ENCODE measurements around the gene KANSL1. TPM values are rescaled to one million over a fixed set of nuclear protein-coding genes. Genes with fewer than 3 reads are reported as not detected.
"Not testable (repeated sequence)": the region's sequence is repeated elsewhere in the genome, so short reads cannot be mapped to it uniquely, and the experiment has no call there.

Gene KANSL1
- total RNA-seq, 1 donor from 2014 or later, result 100 TPM

GRCh38 chr17:46191322-46192188 is 1.7 kb downstream of the KANSL1 start:
- DNase-seq, result peak; percentile 75

GRCh38 chr17:46190763-46191162 is 2.5 kb downstream of the KANSL1 start:
- no peak for DNase-seq

- DNase-seq, result peak; percentile 25
Measured at GRCh38 chr17:46186827-46187235, 6.4 kb downstream of the KANSL1 start.

GRCh38 chr17:46184696-46185095 is 8.5 kb downstream of the KANSL1 start:
- DNase-seq, result no peak

- DNase-seq, result not testable (repeated sequence)
Measured at GRCh38 chr17:46183383-46183782, 9.8 kb downstream of the KANSL1 start.

- no peak for DNase-seq
Measured at GRCh38 chr17:46182961-46183360, 10.3 kb downstream of the KANSL1 start.

GRCh38 chr17:46181940-46182339 is 11.3 kb downstream of the KANSL1 start:
- DNase-seq, result no peak

- DNase-seq, result not testable (repeated sequence)
Measured at GRCh38 chr17:46181316-46181715, 11.9 kb downstream of the KANSL1 start.

GRCh38 chr17:46180892-46181274 is 12.3 kb downstream of the KANSL1 start:
- DNase-seq, result no peak

- DNase-seq, result not testable (repeated sequence)
Measured at GRCh38 chr17:46180185-46180891, 12.9 kb downstream of the KANSL1 start.

GRCh38 chr17:46179375-46179999 is 13.7 kb downstream of the KANSL1 start:
- no peak for DNase-seq

GRCh38 chr17:46178550-46179214 is 14.5 kb downstream of the KANSL1 start:
- no peak for DNase-seq

- DNase-seq, result no peak
Measured at GRCh38 chr17:46176975-46177374, 16.3 kb downstream of the KANSL1 start.

GRCh38 chr17:46175891-46176290 is 17.3 kb downstream of the KANSL1 start:
- DNase-seq, result no peak

- DNase-seq, result no peak
Measured at GRCh38 chr17:46173153-46173552, 20.1 kb downstream of the KANSL1 start.

- DNase-seq, result no peak
Measured at GRCh38 chr17:46171939-46172338, 21.3 kb downstream of the KANSL1 start.

- no peak for DNase-seq
Measured at GRCh38 chr17:46170639-46171429, 22.4 kb downstream of the KANSL1 start.

- DNase-seq, result no peak
Measured at GRCh38 chr17:46169913-46170638, 23.2 kb downstream of the KANSL1 start.

GRCh38 chr17:46167826-46168569 is 25.2 kb downstream of the KANSL1 start:
- no peak for DNase-seq

- no peak for DNase-seq
Measured at GRCh38 chr17:46167267-46167666, 26.0 kb downstream of the KANSL1 start.
